Panc1 (cell line): ENCODE data around the gene FREM2. TPM values are rescaled to one million over a fixed set of nuclear protein-coding genes. Genes with fewer than 3 reads are reported as not detected.

ENCODE experiments used
- ATAC-seq: fragments of 200-7000 bp; cut with Tn5 transposase; 2 replicates; pipeline ENCODE4 v1.9.1; 2020; ENCODE audit warnings: mild to moderate bottlenecking, moderate library complexity
- BruUV-seq: library from RNA; stranded (reverse); fragments of 400-500 nt; replicated peaks from 2 replicates; lab custom pipeline; 2021; lab: Mats Ljungman, UMichigan
- CTCF ChIA-PET: fragments of 300-600 bp; sonication (Branson Sonifier 250); formaldehyde crosslinking; loops from one replicate; lab custom pipeline; 2022; ENCODE audit warnings: antibody characterized with exemption; lab: Charles Lee
- POLR2A ChIA-PET: fragments of 300-600 bp; sonication (Branson Sonifier 250); formaldehyde crosslinking; loops from one replicate; lab custom pipeline; 2022; ENCODE audit warnings: antibody characterized with exemption; lab: Charles Lee
- DNase-seq: peaks from one replicate; pipeline ENCODE4 v3.0.0-alpha.2; 2010; ENCODE audit warnings: low read depth, low spot score
- H3K27ac ChIP-seq: 2 replicates; pipeline ENCODE4 v1.5.1; 2011; ENCODE audit warnings: mild to moderate bottlenecking, low read length, inconsistent platforms
- H3K27me3 ChIP-seq: fragments of 200-500 bp; sonication (Bioruptor generic); 2 replicates; pipeline ENCODE4 v1.6.0; 2014; ENCODE audit warnings: low read length, inconsistent platforms; ENCODE audit not compliant: control insufficient read depth, insufficient read depth
- H3K36me3 ChIP-seq: fragments of 200-500 bp; sonication (Bioruptor generic); 2 replicates; pipeline ENCODE4 v1.5.1; 2014; ENCODE audit warnings: inconsistent platforms, mild to moderate bottlenecking, low read length, moderate library complexity; ENCODE audit not compliant: control insufficient read depth, insufficient read depth
- H3K4me1 ChIP-seq: 2 replicates; pipeline ENCODE4 v1.5.1; 2011; ENCODE audit warnings: inconsistent platforms, mild to moderate bottlenecking, low read length, moderate library complexity; ENCODE audit not compliant: control insufficient read depth, insufficient read depth
- H3K4me3 ChIP-seq, 2 experiments: 2 replicates each; pipeline ENCODE4 v1.5.1; 2011 to 2012; ENCODE audit warnings: low read depth in 2 of 2, low read length in 2 of 2, mild to moderate bottlenecking in 2 of 2, inconsistent platforms in 1 of 2, moderate library complexity in 1 of 2
- H3K9me3 ChIP-seq: fragments of 200-500 bp; sonication (Bioruptor generic); 2 replicates; pipeline ENCODE4 v1.5.1; 2014; ENCODE audit warnings: low read depth, mild to moderate bottlenecking, inconsistent platforms, low read length, moderate library complexity; ENCODE audit not compliant: control insufficient read depth, insufficient read depth
- POLR2AphosphoS5 ChIP-seq: IDR thresholded peaks from 2 replicates; pipeline ENCODE4 v1.6.1; 2012; ENCODE audit warnings: mild to moderate bottlenecking, low read depth, low read length, moderate library complexity
- REST ChIP-seq, 2 experiments: IDR thresholded peaks; 2 replicates each; pipeline ENCODE4 v1.6.1; 2011 to 2012; ENCODE audit warnings: low read depth in 2 of 2, control low read depth in 1 of 2, low read length in 1 of 2, mild to moderate bottlenecking in 1 of 2, moderate library complexity in 1 of 2; ENCODE audit not compliant: insufficient read depth in 1 of 2
- SIN3A ChIP-seq: IDR thresholded peaks from 2 replicates; pipeline ENCODE4 v1.6.1; 2012; ENCODE audit warnings: low read depth, mild to moderate bottlenecking, low read length, moderate library complexity, borderline replicate concordance; ENCODE audit not compliant: insufficient read depth
- TCF7L2 ChIP-seq: IDR thresholded peaks from 2 replicates; pipeline ENCODE4 v1.6.1; 2011; ENCODE audit warnings: mild to moderate bottlenecking, low read depth, low read length, inconsistent platforms
- in situ Hi-C: cut with HindIII; loops from 2 replicates; pipeline ENCODE4 v1.10.0; 2016; ENCODE audit warnings: low sequenced_read_pairs, low pct_unique_long_range_greater_than_20kb
- intact Hi-C: fragments of 100-400 bp; cut with micrococcal nuclease; formaldehyde crosslinking; loops from one replicate; pipeline ENCODE4 v1.10.0; 2022; ENCODE audit not compliant: unreplicated experiment
- total RNA-seq: library from RNA; stranded (reverse); gene quantifications from one replicate; pipeline ENCODE4 v1.2.1, GENCODE V29; 2021; ENCODE audit not compliant: unreplicated experiment
- TF ChIP-seq, protein P1 (sequence below): fragments of 450-650 bp; IDR thresholded peaks from 2 replicates; pipeline ENCODE4 v1.5.1; 2017; ENCODE audit warnings: mild to moderate bottlenecking

Gene FREM2
- total RNA-seq, 1 experiment from 2014 or later = 0.15 TPM

GRCh38 chr13:38850868-38851626 is 164.2 kb downstream of the FREM2 start:
- CTCF ChIA-PET = no interaction called here
- TF ChIP-seq SIN3A (no peak), REST (IDR thresholded peaks at IDR 0.05; ENCODE audit: insufficient read depth in 1 of 2, low read depth in 2 of 2, low read length in 1 of 2) (no peak), POLR2AphosphoS5 (no peak), TCF7L2 (no peak)
- TF ChIP-seq, protein P1, sequence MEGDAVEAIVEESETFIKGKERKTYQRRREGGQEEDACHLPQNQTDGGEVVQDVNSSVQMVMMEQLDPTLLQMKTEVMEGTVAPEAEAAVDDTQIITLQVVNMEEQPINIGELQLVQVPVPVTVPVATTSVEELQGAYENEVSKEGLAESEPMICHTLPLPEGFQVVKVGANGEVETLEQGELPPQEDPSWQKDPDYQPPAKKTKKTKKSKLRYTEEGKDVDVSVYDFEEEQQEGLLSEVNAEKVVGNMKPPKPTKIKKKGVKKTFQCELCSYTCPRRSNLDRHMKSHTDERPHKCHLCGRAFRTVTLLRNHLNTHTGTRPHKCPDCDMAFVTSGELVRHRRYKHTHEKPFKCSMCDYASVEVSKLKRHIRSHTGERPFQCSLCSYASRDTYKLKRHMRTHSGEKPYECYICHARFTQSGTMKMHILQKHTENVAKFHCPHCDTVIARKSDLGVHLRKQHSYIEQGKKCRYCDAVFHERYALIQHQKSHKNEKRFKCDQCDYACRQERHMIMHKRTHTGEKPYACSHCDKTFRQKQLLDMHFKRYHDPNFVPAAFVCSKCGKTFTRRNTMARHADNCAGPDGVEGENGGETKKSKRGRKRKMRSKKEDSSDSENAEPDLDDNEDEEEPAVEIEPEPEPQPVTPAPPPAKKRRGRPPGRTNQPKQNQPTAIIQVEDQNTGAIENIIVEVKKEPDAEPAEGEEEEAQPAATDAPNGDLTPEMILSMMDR = no peak
- H3K9me3 ChIP-seq = no peaks in the 10 kb centered on the region
- POLR2A ChIA-PET = no interaction called here
- H3K36me3 ChIP-seq = no peaks in the 10 kb centered on the region
- in situ Hi-C loops = no loop called here
- DNase-seq = no peak
- intact Hi-C loops = no loop called here
- BruUV-seq = no TSS peak
- H3K4me3 ChIP-seq = no peak overlapping the region
- ATAC-seq = no peak
- no peaks in the 10 kb centered on the region for H3K27me3 ChIP-seq
- H3K27ac ChIP-seq = no peak overlapping the region
- H3K4me1 ChIP-seq = no peaks in the 10 kb centered on the region

DNA sequence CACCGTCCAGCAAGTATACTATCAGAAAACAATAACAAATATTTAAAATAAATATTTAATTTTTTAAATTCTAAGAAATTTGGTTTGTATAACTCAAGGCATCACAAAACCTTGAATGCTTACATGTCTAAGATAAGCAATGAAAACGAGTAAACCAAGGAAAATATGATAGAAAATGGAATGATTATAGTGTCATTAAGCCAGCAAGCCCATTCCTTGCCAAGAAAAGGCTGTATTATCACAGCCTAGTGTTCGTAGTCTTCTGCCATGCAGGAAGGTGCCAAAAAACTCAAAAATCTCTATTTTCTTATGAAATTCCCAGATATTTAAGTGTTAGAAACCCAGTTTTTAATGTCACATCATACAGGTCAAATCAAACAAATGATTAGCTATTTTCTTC is 167.3 kb downstream of the FREM2 start:
- no peaks in the 10 kb centered on the region for H3K4me1 ChIP-seq
- POLR2A ChIA-PET = no interaction called here
- H3K4me3 ChIP-seq = no peak overlapping the region
- TF ChIP-seq SIN3A (no peak), TCF7L2 (no peak), POLR2AphosphoS5 (no peak), REST (IDR thresholded peaks at IDR 0.05; ENCODE audit: insufficient read depth in 1 of 2, low read depth in 2 of 2, low read length in 1 of 2) (no peak)
- TF ChIP-seq, protein P1 = no peak
- intact Hi-C loops = no loop called here
- CTCF ChIA-PET = no interaction called here
- BruUV-seq = no TSS peak
- DNase-seq = no peak
- no peak for ATAC-seq
- no peak overlapping the region for H3K27ac ChIP-seq
- in situ Hi-C loops = no loop called here
- H3K27me3 ChIP-seq = no peaks in the 10 kb centered on the region
- no peaks in the 10 kb centered on the region for H3K9me3 ChIP-seq
- H3K36me3 ChIP-seq = no peaks in the 10 kb centered on the region
